Keratinocyte (primary cell): ENCODE results near the gene COPS8. TPM values are rescaled to one million over a fixed set of nuclear protein-coding genes. Genes with fewer than 3 reads are reported as not detected.

ENCODE experiments used
- DNase-seq: peaks from one replicate; pipeline ENCODE4 v3.0.0-alpha.2; 2011; ENCODE audit warnings: low read depth, missing footprints, low spot score
- FAIRE-seq: peaks from 2 replicates; lab custom pipeline; 2011; peaks lifted over from hg19 to GRCh38; lab: Jason Lieb, UNC
- H2AFZ ChIP-seq: 2 replicates; pipeline ENCODE4 v1.6.0; 2012; ENCODE audit warnings: low read length, control low read depth, inconsistent platforms; ENCODE audit not compliant: control insufficient read depth
- H3K27ac ChIP-seq: 2 replicates; pipeline ENCODE4 v1.5.1; 2011; ENCODE audit warnings: low read length; ENCODE audit not compliant: control insufficient read depth, insufficient read depth
- H3K27me3 ChIP-seq: 3 replicates; pipeline ENCODE4 v1.6.0; 2011; ENCODE audit warnings: low read length; ENCODE audit not compliant: control insufficient read depth, insufficient read depth; ENCODE audit errors: extremely low read depth
- H3K36me3 ChIP-seq, 2 experiments: 2 replicates in 1 of 2; 3 replicates in 1 of 2; pipeline ENCODE4 v1.5.1; 2011; ENCODE audit warnings: low read length in 2 of 2, mild to moderate bottlenecking in 1 of 2; ENCODE audit not compliant: control insufficient read depth in 2 of 2, insufficient read depth in 2 of 2; ENCODE audit errors: extremely low read depth in 1 of 2
- H3K4me1 ChIP-seq: 3 replicates; pipeline ENCODE4 v1.5.1; 2011; ENCODE audit warnings: low read length; ENCODE audit not compliant: control insufficient read depth, insufficient read depth; ENCODE audit errors: extremely low read depth
- H3K4me2 ChIP-seq: 3 replicates; pipeline ENCODE4 v1.6.0; 2011; ENCODE audit warnings: low read depth, low read length; ENCODE audit not compliant: control insufficient read depth, insufficient read depth; ENCODE audit errors: extremely low read depth
- H3K4me3 ChIP-seq, 3 experiments: fragments of 200-600 bp in 1 of 3; sonication (generic) in 1 of 3; 2 replicates in 2 of 3; 3 replicates in 1 of 3; pipeline ENCODE4 v1.5.1; 2011 to 2016; ENCODE audit warnings: low read length in 3 of 3, mild to moderate bottlenecking in 3 of 3, control low read depth in 2 of 3, inconsistent platforms in 1 of 3, low read depth in 1 of 3, mixed read lengths in 1 of 3, mixed run types in 1 of 3, moderate library complexity in 1 of 3; ENCODE audit not compliant: control insufficient read depth in 2 of 3, insufficient read depth in 2 of 3; ENCODE audit errors: extremely low read depth in 1 of 3
- H3K79me2 ChIP-seq: 2 replicates; pipeline ENCODE4 v1.6.0; 2012; ENCODE audit warnings: low read length; ENCODE audit not compliant: control insufficient read depth, insufficient read depth
- H3K9ac ChIP-seq: 3 replicates; pipeline ENCODE4 v1.6.0; 2011; ENCODE audit warnings: low read length; ENCODE audit not compliant: control insufficient read depth, insufficient read depth; ENCODE audit errors: extremely low read depth
- H3K9me1 ChIP-seq: 3 replicates; pipeline ENCODE4 v1.6.0; 2011; ENCODE audit warnings: low read length; ENCODE audit not compliant: control insufficient read depth, insufficient read depth; ENCODE audit errors: extremely low read depth
- H3K9me3 ChIP-seq: 2 replicates; pipeline ENCODE4 v1.5.1; 2012; ENCODE audit warnings: low read depth, low read length; ENCODE audit not compliant: control insufficient read depth
- H4K20me1 ChIP-seq: 3 replicates; pipeline ENCODE4 v1.6.0; 2011; ENCODE audit warnings: low read length; ENCODE audit not compliant: control insufficient read depth, insufficient read depth; ENCODE audit errors: extremely low read depth
- CTCF ChIP-seq, 3 experiments: IDR thresholded peaks in 1 of 3; conservative IDR thresholded peaks in 1 of 3; optimal IDR thresholded peaks in 1 of 3; 2 replicates in 2 of 3; 3 replicates in 1 of 3; pipeline versions ENCODE3 to v1.5.1; 2011; ENCODE audit warnings: low read length in 3 of 3, mild to moderate bottlenecking in 3 of 3, moderate library complexity in 2 of 3, control low read depth in 1 of 3, inconsistent platforms in 1 of 3; ENCODE audit not compliant: insufficient read depth in 2 of 3; ENCODE audit errors: extremely low read depth in 1 of 3
- EZH2 ChIP-seq: IDR thresholded peaks from one replicate; pipeline ENCODE4 v1.6.1; 2012; ENCODE audit warnings: inconsistent platforms, mild to moderate bottlenecking, low read length, moderate library complexity
- dilution Hi-C: fragments of 300-500 bp; cut with MboI; formaldehyde crosslinking; loops from one replicate; pipeline ENCODE4 v1.7.0; 2020; ENCODE audit warnings: low sequenced_read_pairs; ENCODE audit not compliant: extremely low pct_ligation_motif_present
- polyA plus RNA-seq, 5 experiments: library from polyadenylated mRNA; depleted of rRNA in 3 of 5; stranded (reverse) in 3 of 5; stranded (forward) in 1 of 5; unstranded in 1 of 5; fragments of >200 nt; gene quantifications; 1 replicate in 1 of 5; 2 replicates in 3 of 5; 3 replicates in 1 of 5; pipeline versions ENCODE4 v1.2.1 to v1.2.3, GENCODE V29; 2011 to 2012; ENCODE audit warnings: missing spikeins in 2 of 5, low read depth in 1 of 5, low replicate concordance in 1 of 5

COPS8 gene
- polyA plus RNA-seq, 1 donor (not counting 4 experiments of a cell fraction or from before 2014, with no cell fraction given): 136 TPM

GRCh38 chr2:237101118-237101979 lies 15.7 kb downstream of the COPS8 start:
- no peaks in the 10 kb centered on the region for H3K9me3 ChIP-seq
- peaks cover 31% of the 10 kb centered on the region for H3K4me1 ChIP-seq
- dilution Hi-C loops: no loop called here
- H3K4me3 ChIP-seq: no peak overlapping the region
- H3K79me2 ChIP-seq: no peaks in the 10 kb centered on the region
- H3K27me3 ChIP-seq: no peaks in the 10 kb centered on the region
- no peak for FAIRE-seq
- no peak overlapping the region for H2AFZ ChIP-seq
- no peak overlapping the region for H3K9ac ChIP-seq
- no peak overlapping the region for H3K27ac ChIP-seq
- peaks cover 5 to 18% of the 10 kb centered on the region in 2 experiments for H3K36me3 ChIP-seq
- no peaks in the 10 kb centered on the region for H4K20me1 ChIP-seq
- no peak for TF ChIP-seq EZH2
- TF ChIP-seq CTCF (optimal IDR thresholded peaks at IDR 0.05 in 1 of 3, IDR thresholded peaks at IDR 0.05 in 1 of 3, conservative IDR thresholded peaks at IDR 0.05 in 1 of 3; ENCODE audit: extremely low read depth in 1 of 3, insufficient read depth in 2 of 3, low read length in 3 of 3): no peak
- no peak overlapping the region for H3K4me2 ChIP-seq
- DNase-seq: no peak
- H3K9me1 ChIP-seq: no peaks in the 10 kb centered on the region

- Histone ChIP-seq H3K9ac (no peak overlapping the region), H2AFZ (no peak overlapping the region), H3K4me2 (no peak overlapping the region), H3K79me2 (no peaks in the 10 kb centered on the region), H3K9me1 (no peaks in the 10 kb centered on the region), H3K27me3 (no peaks in the 10 kb centered on the region), H3K4me1 (peaks cover 20% of the 10 kb centered on the region), H3K9me3 (no peaks in the 10 kb centered on the region), H3K27ac (no peak overlapping the region), H4K20me1 (no peaks in the 10 kb centered on the region), H3K4me3 (no peak overlapping the region), H3K36me3 (peaks cover 5 to 17% of the 10 kb centered on the region in 2 experiments)
- no peak for TF ChIP-seq EZH2
- no peak for TF ChIP-seq CTCF (optimal IDR thresholded peaks at IDR 0.05 in 1 of 3, IDR thresholded peaks at IDR 0.05 in 1 of 3, conservative IDR thresholded peaks at IDR 0.05 in 1 of 3; ENCODE audit: extremely low read depth in 1 of 3, insufficient read depth in 2 of 3, low read length in 3 of 3)
- no peak for FAIRE-seq
- no peak for DNase-seq
- dilution Hi-C loops: no loop called here
These were observed 16.7 kb downstream of the COPS8 start for GRCh38 chr2:237102428-237102827.
